CD1c-positive myeloid dendritic cell (primary cell): ENCODE measurements around the gene CCM2L.

Experiments
- DNase-seq: peaks from one replicate; pipeline ENCODE4 v3.0.0-alpha.2; 2016; ENCODE audit errors: extremely low spot score

CCM2L gene

GRCh38 chr20:32010101-32010500 is at the start of gene CCM2L:
Gene CCM2L (plus strand): TSS chr20:32010438. CDS start chr20:32010455, 17 bp downstream.
- DNase-seq, result no peak

- no peak for DNase-seq
These were observed 47.5 kb upstream of the CCM2L start for GRCh38 chr20:31962761-31963160.

- DNase-seq, result no peak
These were observed 46.3 kb upstream of the CCM2L start for GRCh38 chr20:31963889-31964288.

GRCh38 chr20:31966991-31967655 is 43.1 kb upstream of the CCM2L start:
- DNase-seq, result no peak

- peak; percentile 40 for DNase-seq
These were observed 42.4 kb upstream of the CCM2L start, which contains the start of gene XKR7 for GRCh38 chr20:31967830-31968249. Gene XKR7 (plus strand): TSS chr20:31968151. CDS start chr20:31968176, 25 bp downstream.

DNA sequence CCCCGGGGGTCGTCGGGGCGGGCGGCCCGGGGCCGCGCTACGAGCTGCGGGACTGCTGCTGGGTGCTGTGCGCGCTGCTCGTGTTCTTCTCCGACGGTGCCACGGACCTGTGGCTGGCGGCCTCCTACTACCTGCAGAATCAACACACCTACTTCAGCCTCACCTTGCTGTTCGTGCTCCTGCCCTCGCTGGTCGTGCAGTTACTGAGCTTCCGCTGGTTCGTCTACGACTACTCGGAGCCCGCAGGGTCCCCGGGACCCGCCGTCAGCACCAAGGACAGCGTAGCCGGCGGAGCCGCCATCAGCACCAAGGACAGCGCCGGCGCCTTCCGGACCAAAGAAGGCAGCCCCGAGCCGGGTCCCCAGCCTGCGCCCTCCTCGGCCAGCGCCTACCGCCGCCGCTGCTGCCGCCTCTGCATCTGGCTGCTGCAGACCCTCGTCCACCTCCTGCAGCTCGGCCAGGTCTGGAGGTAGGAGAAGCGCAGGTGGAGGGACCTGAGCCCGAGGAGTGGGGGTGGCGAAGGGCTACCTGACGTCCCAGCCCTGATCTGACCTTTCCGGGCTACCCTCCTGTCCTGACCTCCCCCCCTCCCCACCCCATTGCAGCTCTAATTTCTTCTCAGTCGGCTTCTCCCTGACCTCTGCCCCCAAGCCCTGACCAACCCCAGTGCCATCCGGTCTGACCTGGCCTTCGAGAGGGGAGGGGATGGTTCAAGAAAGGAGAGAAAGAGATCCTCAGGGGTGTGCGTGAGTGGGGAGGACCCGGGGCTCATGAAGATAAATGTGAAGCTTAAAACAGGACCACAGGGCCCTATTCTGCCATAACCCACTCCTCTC is 41.7 kb upstream of the CCM2L start:
- peak; percentile 87 for DNase-seq

DNA sequence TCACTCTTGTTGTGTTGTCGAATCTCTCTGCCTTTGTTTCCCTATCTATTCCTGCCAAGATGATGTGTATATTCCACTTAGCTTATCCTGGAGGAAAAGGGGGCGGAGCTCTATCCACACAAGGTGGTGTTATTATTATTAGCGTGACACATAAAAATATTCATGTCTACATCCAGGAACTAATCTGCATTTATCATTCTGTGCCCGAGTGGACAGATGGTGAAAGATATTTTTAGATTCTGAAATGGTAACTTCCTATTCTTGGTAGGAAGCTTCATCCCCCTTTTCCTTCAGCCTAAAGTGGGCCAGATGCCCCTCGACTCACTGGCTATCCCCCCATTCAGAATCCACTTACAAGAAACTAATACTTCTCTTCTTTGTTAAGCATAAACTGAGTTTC is 40.2 kb upstream of the CCM2L start:
- DNase-seq, result no peak

- no peak for DNase-seq
These were observed 37.7 kb upstream of the CCM2L start for GRCh38 chr20:31972471-31973021.

GRCh38 chr20:31974296-31974695 is 35.9 kb upstream of the CCM2L start:
- DNase-seq, result no peak

- DNase-seq, result no peak
These were observed 35.2 kb upstream of the CCM2L start for GRCh38 chr20:31974951-31975487.

DNA sequence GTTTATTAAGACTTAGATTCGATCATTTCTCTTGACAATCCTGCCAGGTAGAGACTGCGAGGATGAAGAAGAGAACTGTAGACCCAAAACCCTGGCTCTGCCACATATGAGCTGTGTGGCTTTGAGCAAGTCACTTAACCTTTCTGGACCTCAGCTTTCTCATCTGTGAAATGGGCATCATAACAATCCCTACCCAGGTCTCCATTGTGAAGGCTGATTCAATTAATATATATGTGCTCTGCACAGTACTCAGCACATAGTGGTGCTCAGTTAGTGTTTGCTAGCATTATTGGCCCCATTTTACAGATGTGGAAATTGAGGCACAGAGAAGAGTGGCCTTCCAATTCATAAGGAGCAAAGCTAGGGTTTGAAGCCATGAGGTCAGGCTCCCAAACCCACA is 34.4 kb upstream of the CCM2L start:
- DNase-seq, result no peak

GRCh38 chr20:31977080-31977479 is 33.2 kb upstream of the CCM2L start:
- no peak for DNase-seq

GRCh38 chr20:31979713-31980426 is 30.4 kb upstream of the CCM2L start:
- no peak for DNase-seq

DNA sequence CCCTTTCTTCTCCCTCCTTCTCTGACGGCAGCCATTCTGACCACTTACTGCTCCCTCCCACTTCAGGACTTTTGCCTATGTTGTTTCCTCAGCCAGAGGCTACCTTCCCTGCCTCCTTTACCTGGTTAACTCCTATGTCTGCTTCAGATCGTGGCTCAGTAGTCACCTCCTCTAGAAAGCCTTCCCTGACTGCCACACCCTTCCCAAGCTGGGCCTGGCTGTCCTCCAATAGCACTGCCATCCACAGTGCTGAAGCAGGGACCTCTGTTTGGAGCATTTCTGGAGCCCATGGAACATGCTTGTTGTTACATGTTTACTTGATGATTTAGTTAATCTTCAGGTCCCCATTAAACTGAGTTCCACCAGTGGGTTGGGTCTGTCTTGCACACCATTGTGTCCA is 28.5 kb upstream of the CCM2L start:
- no peak for DNase-seq

DNA sequence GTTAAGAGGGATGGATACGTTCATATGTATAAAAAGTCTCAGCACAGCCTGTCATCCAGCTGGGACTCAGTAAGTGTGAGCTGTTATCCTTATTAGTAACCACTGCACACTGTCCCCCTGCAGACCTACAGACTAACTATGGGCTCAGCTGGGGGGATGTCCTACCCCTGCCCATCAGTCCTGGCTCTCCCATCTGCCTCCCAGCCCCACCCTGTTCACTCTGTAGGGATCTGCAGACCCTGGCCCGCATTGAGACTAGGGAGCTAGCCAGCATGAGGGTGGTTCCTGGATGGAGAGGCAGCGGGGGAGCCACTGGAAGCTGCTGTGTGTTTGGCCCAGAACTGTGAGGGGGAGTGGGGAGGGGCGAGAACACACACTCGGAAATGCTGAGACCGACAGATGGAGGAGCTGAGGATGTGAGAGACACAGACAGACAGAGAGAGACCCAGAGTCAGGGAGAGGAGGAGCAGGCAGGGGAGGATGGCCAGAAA is 25.2 kb upstream of the CCM2L start:
- DNase-seq, result no peak

- no peak for DNase-seq
These were observed 22.5 kb upstream of the CCM2L start for GRCh38 chr20:31987744-31988143.

DNA sequence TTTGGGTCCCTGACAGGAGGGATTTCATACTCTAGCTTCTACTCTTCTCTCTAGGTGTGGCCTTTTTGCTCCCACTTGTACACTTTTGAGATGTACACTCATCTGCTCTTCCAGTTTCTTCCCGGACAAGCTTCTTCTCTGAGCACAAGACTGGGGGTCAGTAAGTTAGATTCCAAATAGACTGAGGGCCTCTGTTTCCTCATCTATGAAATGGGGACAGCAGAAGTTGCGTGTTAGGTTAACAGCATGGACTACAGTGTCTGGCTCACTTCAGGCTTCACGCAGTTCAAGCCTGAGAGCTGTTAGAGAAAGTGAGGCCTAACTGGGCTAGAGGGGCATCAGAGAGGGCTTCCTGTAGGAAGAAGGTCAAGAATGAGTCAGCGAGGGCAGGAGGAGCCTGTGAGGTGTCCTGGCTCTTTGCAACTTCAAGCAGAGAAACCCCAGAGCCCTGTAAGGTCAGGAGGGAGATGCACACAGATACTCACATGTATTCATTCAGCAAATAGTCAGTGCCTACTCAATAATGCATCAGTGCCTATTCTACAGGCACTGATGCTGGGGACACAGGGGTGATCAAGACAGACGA is 21.7 kb upstream of the CCM2L start:
- no peak for DNase-seq

DNA sequence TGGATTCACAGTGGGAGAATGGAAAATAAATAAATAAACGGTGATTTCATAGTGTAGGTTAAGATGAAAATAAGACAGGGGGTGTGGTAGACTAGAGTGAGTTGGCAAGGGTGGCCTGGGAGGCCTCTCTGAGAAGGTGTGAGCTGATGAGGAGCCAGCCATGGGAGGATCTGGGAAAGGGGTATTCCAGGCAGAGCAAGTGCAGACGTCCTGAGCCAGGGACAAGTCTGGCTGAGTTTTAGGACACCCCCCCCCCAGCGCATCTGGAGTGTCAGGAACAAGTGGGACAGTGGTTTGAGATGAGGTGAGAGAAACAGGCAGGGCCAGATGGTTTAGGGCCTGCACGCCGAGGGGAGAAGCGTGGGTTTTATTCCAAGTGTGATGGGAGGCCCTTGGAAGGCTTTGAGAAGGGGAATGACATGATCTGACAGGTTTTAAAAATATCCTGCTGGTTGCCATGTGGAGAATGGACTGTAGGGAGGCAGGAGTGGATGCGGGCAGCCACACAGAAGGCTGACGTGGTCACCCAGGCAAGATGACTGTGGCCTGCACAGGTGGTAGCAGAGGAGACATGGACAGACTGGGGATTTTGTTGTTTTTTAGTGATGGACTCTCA is 21.1 kb upstream of the CCM2L start:
- no peak for DNase-seq

GRCh38 chr20:31990641-31991338 is 19.4 kb upstream of the CCM2L start:
- no peak for DNase-seq

DNA sequence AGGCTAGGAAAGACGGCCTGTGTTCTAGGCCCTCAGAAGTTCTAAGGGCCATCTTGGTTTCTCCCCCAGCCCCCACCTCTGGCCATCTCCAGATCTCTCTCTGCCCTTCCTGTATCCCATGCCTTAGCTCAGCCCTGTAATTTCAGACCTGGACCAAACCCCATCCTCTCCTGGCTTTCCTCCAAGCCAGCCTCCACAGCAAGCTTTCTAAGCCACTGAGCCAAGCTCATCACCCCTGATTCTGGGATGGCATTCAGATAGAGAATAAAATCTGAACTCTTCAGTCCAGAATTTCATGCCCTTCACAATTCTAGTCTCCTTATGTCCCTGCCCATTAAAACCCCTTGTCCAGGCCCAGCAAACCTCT is 18.9 kb upstream of the CCM2L start:
- no peak for DNase-seq
